Type B pancreatic cell (in vitro differentiated cells): ENCODE measurements around the gene PPP1R13B. TPM values are rescaled to one million over a fixed set of nuclear protein-coding genes. Genes with fewer than 3 reads are reported as not detected.

Experiments used
- DNase-seq: peaks from one replicate; pipeline ENCODE4 v3.0.0; 2021; ENCODE audit warnings: mixed read lengths; ENCODE audit not compliant: unreplicated experiment; ENCODE audit errors: extremely low spot score
- H3K27ac Mint-ChIP-seq: 2 replicates; pipeline ENCODE4 v1.8.0; 2021; ENCODE audit warnings: mild to moderate bottlenecking, mixed read lengths
- H3K27me3 Mint-ChIP-seq: 2 replicates; pipeline ENCODE4 v1.8.0; 2021; ENCODE audit warnings: mixed read lengths
- H3K36me3 Mint-ChIP-seq: 2 replicates; pipeline ENCODE4 v1.8.0; 2021; ENCODE audit warnings: mixed read lengths
- H3K4me1 Mint-ChIP-seq: one replicate; pipeline ENCODE4 v1.8.0; 2021; ENCODE audit warnings: mixed read lengths; ENCODE audit not compliant: unreplicated experiment
- H3K4me3 Mint-ChIP-seq: 2 replicates; pipeline ENCODE4 v1.8.0; 2021; ENCODE audit warnings: mild to moderate bottlenecking, mixed read lengths
- H3K9me3 Mint-ChIP-seq: 2 replicates; pipeline ENCODE4 v1.8.0; 2021; ENCODE audit warnings: mixed read lengths
- total RNA-seq: library from RNA; stranded (reverse); gene quantifications from 2 replicates; pipeline ENCODE4 v1.2.1, GENCODE V29; 2021; ENCODE audit warnings: low replicate concordance
- TF ChIP-seq, protein P1 (sequence below): fragments of 200-600 bp; sonication (generic); conservative IDR thresholded peaks from 2 replicates; pipeline ENCODE4 v1.5.0; 2021; ENCODE audit warnings: antibody characterized with exemption, mild to moderate bottlenecking

The PPP1R13B gene
- total RNA-seq, 1 donor from 2014 or later, result 20.4 TPM

GRCh38 chr14:103699901-103700752 lies 147.2 kb downstream of the PPP1R13B start:
- H3K27ac Mint-ChIP-seq, result no peak overlapping the region
- peaks cover 34% of the 10 kb centered on the region for H3K4me1 Mint-ChIP-seq
- H3K4me3 Mint-ChIP-seq, result no peak overlapping the region
- TF ChIP-seq, protein P1, sequence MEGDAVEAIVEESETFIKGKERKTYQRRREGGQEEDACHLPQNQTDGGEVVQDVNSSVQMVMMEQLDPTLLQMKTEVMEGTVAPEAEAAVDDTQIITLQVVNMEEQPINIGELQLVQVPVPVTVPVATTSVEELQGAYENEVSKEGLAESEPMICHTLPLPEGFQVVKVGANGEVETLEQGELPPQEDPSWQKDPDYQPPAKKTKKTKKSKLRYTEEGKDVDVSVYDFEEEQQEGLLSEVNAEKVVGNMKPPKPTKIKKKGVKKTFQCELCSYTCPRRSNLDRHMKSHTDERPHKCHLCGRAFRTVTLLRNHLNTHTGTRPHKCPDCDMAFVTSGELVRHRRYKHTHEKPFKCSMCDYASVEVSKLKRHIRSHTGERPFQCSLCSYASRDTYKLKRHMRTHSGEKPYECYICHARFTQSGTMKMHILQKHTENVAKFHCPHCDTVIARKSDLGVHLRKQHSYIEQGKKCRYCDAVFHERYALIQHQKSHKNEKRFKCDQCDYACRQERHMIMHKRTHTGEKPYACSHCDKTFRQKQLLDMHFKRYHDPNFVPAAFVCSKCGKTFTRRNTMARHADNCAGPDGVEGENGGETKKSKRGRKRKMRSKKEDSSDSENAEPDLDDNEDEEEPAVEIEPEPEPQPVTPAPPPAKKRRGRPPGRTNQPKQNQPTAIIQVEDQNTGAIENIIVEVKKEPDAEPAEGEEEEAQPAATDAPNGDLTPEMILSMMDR, result no peak
- H3K27me3 Mint-ChIP-seq, result no peaks in the 10 kb centered on the region
- no peak for DNase-seq
- peaks cover 10% of the 10 kb centered on the region for H3K36me3 Mint-ChIP-seq
- H3K9me3 Mint-ChIP-seq, result no peaks in the 10 kb centered on the region

DNA sequence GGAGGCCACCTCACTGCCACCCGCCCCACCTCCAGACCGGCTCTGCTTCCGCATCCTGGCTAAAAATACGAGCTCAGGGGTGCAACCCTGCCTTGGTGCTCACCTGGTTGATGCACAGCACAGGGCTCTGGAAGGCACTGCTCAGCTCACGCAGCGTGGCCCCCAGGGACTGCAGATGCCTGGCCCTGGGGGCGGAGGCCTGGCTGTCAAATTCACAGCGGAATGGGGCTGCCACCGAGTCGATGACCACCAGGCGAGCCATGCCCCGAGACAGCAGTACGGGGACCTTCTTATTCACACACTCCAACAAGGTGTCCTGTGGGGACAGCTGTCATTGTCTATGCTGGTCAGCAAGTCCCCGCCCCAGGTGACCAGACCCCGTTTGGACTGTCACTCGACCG lies 148.1 kb downstream of the PPP1R13B start:
- no peak overlapping the region for H3K4me3 Mint-ChIP-seq
- peaks cover 28% of the 10 kb centered on the region for H3K4me1 Mint-ChIP-seq
- TF ChIP-seq, protein P1, result no peak
- no peaks in the 10 kb centered on the region for H3K9me3 Mint-ChIP-seq
- H3K27me3 Mint-ChIP-seq, result no peaks in the 10 kb centered on the region
- H3K36me3 Mint-ChIP-seq, result peaks cover 10% of the 10 kb centered on the region
- peak overlapping the region; percentile 46 for H3K27ac Mint-ChIP-seq
- DNase-seq, result no peak

DNA sequence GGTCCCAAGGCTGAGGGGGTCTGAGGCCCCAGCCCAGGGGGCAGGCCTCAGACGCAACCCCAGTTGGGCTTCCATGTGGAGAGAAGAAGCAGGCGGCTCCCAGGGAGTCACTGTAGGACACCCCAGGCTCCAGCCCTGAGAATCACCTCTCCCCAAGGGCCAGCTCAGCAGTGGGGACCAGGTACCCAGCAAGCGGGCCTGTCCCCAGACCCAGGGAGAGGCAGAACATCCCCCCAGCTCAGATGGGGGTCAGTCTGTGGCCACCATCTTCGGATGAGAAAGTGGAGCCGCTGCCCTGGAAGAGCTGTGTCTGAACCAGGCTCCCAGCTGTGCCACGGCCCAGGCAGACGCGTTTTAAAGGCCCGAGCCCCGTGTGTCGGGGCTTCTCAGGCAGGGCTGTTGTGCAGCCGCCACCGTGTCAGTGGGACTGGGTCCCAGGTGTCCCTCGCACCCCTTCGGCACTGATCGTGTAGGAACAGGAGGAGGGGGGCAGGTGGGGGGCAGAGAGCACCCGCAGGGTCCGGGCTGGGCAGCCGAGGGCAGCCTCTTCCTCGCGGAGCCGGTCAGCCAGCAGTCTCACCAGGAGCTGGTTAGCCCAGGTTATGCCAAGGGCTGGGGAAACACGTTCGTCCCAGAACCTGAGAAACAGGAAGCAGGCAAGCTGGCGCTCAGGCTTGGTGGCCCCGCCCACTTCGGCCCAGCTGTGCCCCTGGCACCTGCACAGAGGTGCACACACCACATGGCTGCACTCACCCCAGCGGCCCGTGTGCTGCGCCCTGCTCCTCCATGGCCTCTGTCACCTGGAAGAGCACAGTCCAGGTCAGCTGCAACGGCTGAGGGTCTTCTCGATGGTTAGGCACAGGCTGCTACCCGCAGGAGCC lies 148.8 kb downstream of the PPP1R13B start:
- Mint-ChIP-seq H3K27me3 (no peaks in the 10 kb centered on the region), H3K36me3 (peaks cover 6% of the 10 kb centered on the region), H3K9me3 (no peaks in the 10 kb centered on the region), H3K4me1 (peaks cover 24% of the 10 kb centered on the region), H3K27ac (no peak overlapping the region), H3K4me3 (no peak overlapping the region)
- TF ChIP-seq, protein P1, result no peak
- DNase-seq, result no peak

GRCh38 chr14:103697603-103698379 lies 149.6 kb downstream of the PPP1R13B start:
- no peak for DNase-seq
- H3K9me3 Mint-ChIP-seq, result no peaks in the 10 kb centered on the region
- H3K4me3 Mint-ChIP-seq, result no peak overlapping the region
- TF ChIP-seq, protein P1, result no peak
- H3K27me3 Mint-ChIP-seq, result no peaks in the 10 kb centered on the region
- H3K27ac Mint-ChIP-seq, result peak overlapping the region; percentile 86
- H3K4me1 Mint-ChIP-seq, result peaks cover 22% of the 10 kb centered on the region
- peaks cover 5% of the 10 kb centered on the region for H3K36me3 Mint-ChIP-seq

- peaks cover 5% of the 10 kb centered on the region for H3K36me3 Mint-ChIP-seq
- TF ChIP-seq, protein P1, result no peak
- H3K27ac Mint-ChIP-seq, result peak overlapping the region; percentile 86
Observed at GRCh38 chr14:103697206-103697602, 150.2 kb downstream of the PPP1R13B start.

More at GRCh38 chr14:103697206-103697602, 150.2 kb downstream of the PPP1R13B start:
- no peaks in the 10 kb centered on the region for H3K27me3 Mint-ChIP-seq
- H3K4me1 Mint-ChIP-seq, result peaks cover 22% of the 10 kb centered on the region
- H3K4me3 Mint-ChIP-seq, result no peak overlapping the region
- no peak for DNase-seq
- H3K9me3 Mint-ChIP-seq, result no peaks in the 10 kb centered on the region
